IPS DF 4.7 (cell line): ENCODE measurements around the gene RIBC2.
"Not testable (repeated sequence)": the region's sequence is repeated elsewhere in the genome, so short reads cannot be mapped to it uniquely, and the experiment has no call there.

Experiments
- DNase-seq: peaks from one replicate; pipeline ENCODE4 v3.0.0-alpha.2; 2013; ENCODE audit warnings: low spot score; ENCODE audit errors: extremely low read depth

Gene RIBC2

DNA sequence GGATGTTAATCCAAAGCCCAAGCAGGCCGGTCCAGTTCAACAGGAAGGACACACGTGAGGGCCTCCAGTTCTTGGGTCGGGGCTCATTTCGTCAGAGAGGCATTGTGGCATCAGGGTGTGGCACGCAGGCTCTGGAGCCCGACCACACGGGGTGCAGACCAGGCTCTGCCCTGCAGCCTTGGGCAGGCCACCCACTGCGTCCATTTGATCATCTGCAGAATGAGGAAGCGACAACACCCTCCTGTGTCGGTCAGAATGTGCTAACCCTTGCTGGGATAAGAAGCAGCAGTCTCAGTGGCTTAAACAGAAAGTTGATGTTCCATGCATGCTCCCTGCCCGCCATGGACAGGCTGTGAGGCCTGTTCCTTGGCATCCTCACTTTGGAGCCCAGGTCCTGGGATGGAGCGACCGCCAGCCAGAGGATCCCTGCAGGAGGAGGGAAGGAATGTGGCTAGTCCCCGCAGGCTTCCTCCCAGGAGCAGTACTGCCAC is 10.8 kb downstream of the RIBC2 start:
- no peak for DNase-seq

GRCh38 chr22:45425101-45425500 is 11.6 kb downstream of the RIBC2 start:
- DNase-seq = no peak

DNA sequence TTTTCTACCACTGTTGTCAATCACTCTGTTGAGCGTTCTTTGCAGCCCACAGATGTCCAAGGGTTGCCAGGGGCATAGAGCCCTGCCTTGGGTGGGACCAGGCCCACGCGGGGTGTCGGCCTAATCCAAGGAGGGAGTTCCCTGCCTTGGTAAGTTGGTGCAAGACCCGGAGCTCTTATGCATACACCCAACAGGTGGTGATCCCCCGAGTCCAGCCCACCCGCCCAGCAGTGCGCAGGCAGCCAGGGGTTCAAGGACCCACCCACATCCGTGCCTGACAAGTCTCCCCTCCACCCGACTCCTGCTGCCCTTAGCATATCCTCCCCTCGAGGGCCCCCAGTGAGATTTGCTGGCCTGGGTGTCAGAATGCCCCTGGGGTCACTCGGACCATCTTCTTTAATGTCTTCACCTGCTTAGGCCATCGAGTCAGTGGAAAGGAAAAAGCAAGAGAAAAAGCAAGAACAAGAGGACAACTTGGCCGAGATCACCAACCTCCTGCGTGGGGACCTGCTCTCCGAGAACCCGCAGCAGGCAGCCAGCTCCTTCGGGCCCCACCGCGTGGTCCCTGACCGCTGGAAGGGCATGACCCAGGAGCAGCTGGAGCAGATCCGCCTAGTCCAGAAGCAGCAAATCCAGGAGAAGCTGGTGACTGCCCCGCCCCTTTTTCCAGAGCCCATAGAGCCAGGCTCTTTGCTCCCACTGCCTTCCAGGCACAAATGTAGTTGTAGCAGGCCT is 12.2 kb downstream of the RIBC2 start:
- no peak for DNase-seq

DNA sequence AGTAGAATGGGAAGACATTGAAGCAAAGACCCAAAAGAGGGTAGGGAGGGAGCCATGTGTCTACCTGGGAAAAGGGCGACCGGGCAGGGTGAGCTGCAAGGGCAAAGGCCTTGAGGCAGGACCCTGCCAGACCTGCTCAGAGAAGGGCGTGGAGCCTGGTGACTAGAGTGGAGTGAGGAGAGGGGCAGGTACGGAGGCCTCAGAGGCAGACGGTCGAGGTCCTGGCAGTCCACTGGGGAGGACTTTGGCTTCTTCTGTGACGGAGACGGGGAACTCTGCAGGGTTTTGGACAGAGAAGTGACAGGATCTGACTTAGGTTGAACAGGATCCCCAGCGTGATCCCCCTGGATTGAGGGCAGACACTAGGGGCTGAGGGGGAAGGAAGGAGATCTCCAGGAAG is 12.9 kb downstream of the RIBC2 start:
- DNase-seq = no peak

DNA sequence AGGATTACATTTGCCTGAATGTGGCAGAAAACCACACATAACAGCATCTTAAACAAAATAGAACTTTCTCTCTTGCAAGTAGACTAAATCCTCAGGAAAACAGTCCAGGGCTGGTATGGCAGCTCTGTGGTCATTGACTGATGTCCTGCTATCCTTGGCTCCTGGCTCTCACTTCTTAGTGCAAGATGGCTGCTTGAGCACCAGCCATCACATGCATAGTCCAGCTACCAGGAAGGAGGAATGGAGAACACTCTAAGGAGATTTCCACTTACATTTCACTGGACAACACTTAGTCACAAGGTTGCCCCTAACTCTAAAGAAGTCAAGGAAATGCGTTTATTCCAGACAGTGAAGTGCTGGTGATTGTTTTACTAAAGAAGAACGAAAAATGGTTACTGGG is 13.6 kb downstream of the RIBC2 start:
- no peak for DNase-seq

GRCh38 chr22:45428391-45429385 is 15.2 kb downstream of the RIBC2 start:
- no peak for DNase-seq

DNA sequence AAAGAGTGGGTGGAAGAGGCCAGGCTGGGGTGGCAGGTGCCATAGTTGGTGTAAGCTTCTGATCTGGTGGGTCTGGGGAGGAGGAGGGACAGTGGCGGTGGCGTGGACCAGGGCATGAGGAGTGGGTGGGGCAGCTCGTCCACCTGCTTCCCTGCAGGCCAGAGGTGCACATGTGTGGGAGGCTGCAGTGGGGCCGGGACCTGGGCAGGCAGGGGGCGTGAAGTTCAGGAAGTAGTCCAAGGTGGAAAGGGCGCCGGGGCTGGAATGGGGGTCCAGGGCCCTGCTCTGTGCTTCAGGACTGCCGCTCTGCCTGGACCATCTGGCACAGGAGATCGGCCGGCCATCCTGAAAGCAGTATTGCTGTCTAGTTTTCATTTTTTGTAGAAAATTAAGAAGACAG is 15.9 kb downstream of the RIBC2 start:
- no peak for DNase-seq

- DNase-seq = no peak
Observed at GRCh38 chr22:45429981-45430775, 16.7 kb downstream of the RIBC2 start.

DNA sequence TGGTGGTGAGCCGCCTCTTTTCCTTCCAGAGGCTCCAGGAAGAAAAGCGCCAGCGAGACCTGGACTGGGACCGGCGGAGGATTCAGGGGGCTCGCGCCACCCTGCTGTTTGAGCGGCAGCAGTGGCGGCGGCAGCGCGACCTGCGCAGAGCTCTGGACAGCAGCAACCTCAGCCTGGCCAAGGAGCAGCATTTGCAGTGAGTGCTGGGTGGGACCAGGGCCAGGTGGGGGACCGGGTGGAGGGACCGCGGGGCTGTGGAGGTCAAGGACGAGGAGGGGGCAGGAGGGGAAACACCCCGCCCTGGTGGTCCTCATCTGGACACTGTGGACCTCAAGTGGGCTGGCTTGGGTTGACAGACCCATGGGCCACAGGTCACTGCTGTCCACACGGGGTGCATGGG is 17.4 kb downstream of the RIBC2 start:
- no peak for DNase-seq

DNA sequence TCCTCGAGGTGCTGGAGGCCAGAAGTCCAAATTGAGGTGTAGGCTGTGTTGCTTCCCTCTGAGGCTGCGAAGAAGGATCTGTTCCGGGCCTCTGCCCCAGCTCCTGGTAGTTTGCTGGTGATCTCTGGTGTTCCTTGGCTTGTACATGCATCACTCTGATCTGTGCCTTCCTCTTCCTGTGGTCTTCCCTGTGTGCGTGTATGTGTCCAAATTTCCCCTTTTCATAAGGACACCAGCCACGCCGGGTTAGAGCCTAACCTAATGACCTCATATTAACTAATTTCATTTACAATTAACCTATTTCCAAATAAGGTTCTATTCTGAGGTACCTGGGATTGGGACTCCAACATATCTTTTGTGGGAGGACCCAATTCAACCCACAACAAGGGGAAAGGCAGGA is 21.5 kb downstream of the RIBC2 start:
- no peak for DNase-seq

DNA sequence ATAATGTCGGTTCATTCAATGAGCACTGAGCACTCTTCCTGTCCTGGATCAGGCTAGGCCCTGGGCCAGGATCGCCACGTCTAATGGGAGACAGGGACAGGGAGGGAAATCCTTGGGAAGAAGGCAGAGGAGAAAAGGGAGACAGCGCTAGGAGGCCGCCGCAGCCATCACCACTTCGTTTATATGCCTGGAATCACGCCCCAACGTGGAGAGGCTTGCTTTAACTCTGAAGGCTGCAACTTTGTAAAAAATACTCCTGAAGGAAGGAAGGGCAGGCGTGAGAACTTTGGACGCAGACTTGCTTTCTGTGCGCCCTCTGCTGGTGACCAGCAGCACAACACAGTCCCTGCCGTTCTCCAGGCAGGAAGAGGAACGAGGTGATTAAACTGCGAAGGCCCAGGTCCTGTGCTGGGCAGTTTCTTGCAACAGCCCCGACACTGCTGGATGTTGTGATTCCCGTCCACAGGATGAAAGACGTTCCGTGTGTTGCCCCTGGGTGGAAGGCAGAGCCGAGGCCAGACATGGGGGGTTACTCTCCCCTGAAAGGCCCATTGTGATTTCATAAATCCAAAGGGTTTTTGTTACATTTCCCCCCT is 22.1 kb downstream of the RIBC2 start:
- peak; percentile 69 for DNase-seq

- DNase-seq = not testable (repeated sequence)
Observed at GRCh38 chr22:45436871-45437517, 23.5 kb downstream of the RIBC2 start.

DNA sequence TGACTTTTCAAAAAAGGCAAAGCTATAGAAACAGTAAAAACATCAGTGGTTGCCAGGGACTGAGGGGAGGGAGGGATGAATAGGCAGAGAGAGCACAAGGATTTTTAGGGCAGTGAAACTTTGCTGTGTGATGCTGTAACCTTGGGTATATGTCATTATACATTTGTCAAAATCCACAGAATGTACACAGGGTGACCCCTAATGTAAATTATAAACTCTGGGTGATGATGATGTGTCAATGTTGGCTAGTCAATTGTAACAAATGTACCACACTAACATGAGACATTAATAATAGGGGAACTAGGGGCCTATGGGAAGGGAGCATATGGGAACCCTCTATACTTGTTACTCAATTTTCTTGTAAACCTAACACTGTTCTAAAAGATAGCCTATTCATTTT is 24.8 kb downstream of the RIBC2 start:
- DNase-seq = no peak

GRCh38 chr22:45440688-45441087 is 27.2 kb downstream of the RIBC2 start:
- not testable (repeated sequence) for DNase-seq

DNA sequence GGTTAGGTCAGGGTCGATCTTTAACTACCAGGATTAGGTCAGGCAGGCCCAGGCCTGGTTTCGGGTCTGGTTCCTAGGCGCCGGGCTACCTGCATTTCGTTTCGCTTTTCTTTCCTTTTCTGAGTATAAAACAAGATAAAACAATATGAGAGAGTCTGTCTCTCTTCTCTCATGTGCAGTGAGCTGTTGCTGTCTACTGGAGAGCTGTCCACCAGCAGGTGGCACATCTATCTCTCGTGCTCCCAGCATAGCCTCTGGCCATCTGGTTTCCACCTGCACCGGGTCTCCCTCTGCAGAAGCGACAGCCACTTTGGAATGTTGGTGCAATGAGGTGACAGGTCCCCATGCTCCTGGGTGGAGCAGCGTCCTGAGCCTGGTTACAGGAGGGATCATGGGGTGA is 27.6 kb downstream of the RIBC2 start:
- peak; percentile 30 for DNase-seq

DNA sequence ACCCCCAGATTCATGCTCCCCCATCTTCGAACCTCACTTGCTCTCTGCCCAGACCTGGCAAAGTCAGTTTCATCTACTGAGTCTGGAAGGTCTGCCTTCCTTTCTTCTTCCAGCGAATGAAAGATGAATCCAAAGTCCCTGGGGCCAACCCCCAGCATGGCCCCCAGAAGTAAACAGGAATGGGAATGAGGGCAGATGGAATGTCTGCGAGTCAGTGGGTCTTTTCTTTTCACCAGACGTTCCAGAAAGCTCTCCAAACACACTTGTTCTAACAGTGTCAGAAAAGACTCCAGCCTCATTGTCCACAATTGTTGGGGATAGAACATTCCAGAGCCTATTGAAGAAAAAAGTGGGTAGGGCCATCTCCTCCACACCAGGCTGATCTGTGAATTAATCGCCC is 28.6 kb downstream of the RIBC2 start:
- DNase-seq = no peak

DNA sequence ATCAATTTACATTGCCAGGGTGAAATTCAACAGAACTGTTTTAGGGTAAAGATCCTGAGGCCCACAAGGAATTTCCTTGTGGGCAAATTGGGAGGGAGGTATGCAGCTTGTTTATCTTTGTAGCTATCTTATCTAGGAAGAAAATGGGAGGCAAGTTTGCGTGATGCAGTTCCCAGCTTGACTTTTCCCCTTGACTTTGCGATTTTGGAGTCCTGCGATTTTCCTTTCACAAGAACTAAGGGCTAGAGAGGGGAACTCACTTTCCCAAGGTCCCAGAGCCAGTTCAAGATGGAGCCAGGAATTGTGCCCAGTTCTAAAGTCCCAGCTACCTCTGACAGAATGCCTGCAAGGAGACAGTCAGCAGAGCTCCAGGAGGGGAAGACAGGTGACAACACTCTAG is 30.7 kb downstream of the RIBC2 start:
- DNase-seq = no peak

GRCh38 chr22:45445031-45445710 is 31.7 kb downstream of the RIBC2 start:
- DNase-seq = no peak

DNA sequence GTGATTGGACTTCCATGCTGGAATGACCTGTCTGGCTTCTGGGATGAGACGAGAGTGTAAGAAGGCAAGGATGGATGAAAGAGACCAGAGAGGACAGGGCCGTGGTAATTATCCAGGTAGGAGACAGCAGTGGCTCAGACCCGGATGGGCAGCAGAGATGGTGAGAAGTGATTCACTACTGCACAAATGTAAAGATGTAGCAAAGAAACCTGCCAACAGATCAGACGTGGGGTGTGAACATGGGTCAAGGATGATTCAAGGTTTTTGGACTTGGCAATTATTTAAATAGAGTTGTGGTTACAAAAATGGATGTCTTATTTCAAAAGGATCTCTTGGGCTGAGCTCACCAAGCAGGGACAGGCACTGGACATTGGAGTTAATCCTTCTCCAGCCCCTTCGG is 32.7 kb downstream of the RIBC2 start:
- no peak for DNase-seq

- not testable (repeated sequence) for DNase-seq
Observed at GRCh38 chr22:45447596-45447995, 34.1 kb downstream of the RIBC2 start.
